K562 (cell line): ENCODE data around the gene PSMD11. TPM values are rescaled to one million over a fixed set of nuclear protein-coding genes. Genes with fewer than 3 reads are reported as not detected.

Experiments
- BDP1 ChIP-seq: IDR thresholded peaks from 3 replicates; pipeline ENCODE4 v1.6.1; 2011; ENCODE audit not compliant: insufficient read length, insufficient read depth
- BRD9 ChIP-seq: fragments of 450-650 bp; IDR thresholded peaks from 2 replicates; pipeline ENCODE4 v1.6.1; 2018; ENCODE audit warnings: low read depth; ENCODE audit not compliant: partially characterized antibody
- CBX2 ChIP-seq: fragments of 200-600 bp; sonication (generic); IDR thresholded peaks from one replicate; pipeline ENCODE4 v1.6.1; 2012; ENCODE audit warnings: mild to moderate bottlenecking, low read length, inconsistent platforms; ENCODE audit not compliant: insufficient read depth, poor library complexity, severe bottlenecking
- CCNT2 ChIP-seq: IDR thresholded peaks from 2 replicates; pipeline ENCODE4 v1.6.1; 2011; ENCODE audit warnings: borderline replicate concordance, low read depth, mild to moderate bottlenecking, moderate library complexity, mixed read lengths, low read length; ENCODE audit not compliant: insufficient read length; ENCODE audit errors: extremely low read depth
- DEAF1 ChIP-seq: fragments of 450-650 bp; formaldehyde crosslinking; IDR thresholded peaks from 2 replicates; pipeline ENCODE4 v1.4.0; 2020; ENCODE audit warnings: mild to moderate bottlenecking, moderate library complexity
- NELFE ChIP-seq: IDR thresholded peaks from 2 replicates; pipeline ENCODE4 v1.6.1; 2011; ENCODE audit warnings: mild to moderate bottlenecking; ENCODE audit not compliant: insufficient read depth, insufficient read length
- NR2C1 ChIP-seq, 2 experiments: fragments of 450-650 bp; IDR thresholded peaks; 2 replicates each; pipeline ENCODE4 v1.6.1; 2017; ENCODE audit warnings: mild to moderate bottlenecking in 2 of 2, antibody characterized with exemption in 1 of 2, inconsistent platforms in 1 of 2, missing compliant biosample characterization in 1 of 2, missing genetic modification characterization in 1 of 2
- SP1 ChIP-seq: sonication (generic); formaldehyde crosslinking; IDR thresholded peaks from 2 replicates; pipeline ENCODE4 v1.8.1; 2022; ENCODE audit warnings: mild to moderate bottlenecking, missing genetic modification reagents
- TARDBP ChIP-seq: fragments of 450-650 bp; IDR thresholded peaks from 2 replicates; pipeline ENCODE4 v1.6.1; 2016
- ZNF174 ChIP-seq: fragments of 250-450 bp; sonication (Bioruptor Pico); IDR thresholded peaks from 2 replicates; pipeline ENCODE4 v1.4.0; 2020; ENCODE audit warnings: mild to moderate bottlenecking
- ZNF217 ChIP-seq: sonication (generic); formaldehyde crosslinking; IDR thresholded peaks from 2 replicates; pipeline ENCODE4 v1.8.0; 2022; ENCODE audit warnings: mild to moderate bottlenecking, missing genetic modification reagents
- ZNF518B ChIP-seq: fragments of 250-450 bp; sonication (Bioruptor Pico); IDR thresholded peaks from 2 replicates; pipeline ENCODE4 v1.5.0; 2021; ENCODE audit warnings: mild to moderate bottlenecking, moderate library complexity
- ZNF766 ChIP-seq: fragments of 200-800 bp; sonication (Bioruptor generic); conservative IDR thresholded peaks from 2 replicates; pipeline ENCODE4 v1.6.1; 2016; ENCODE audit warnings: missing genetic modification characterization, missing compliant biosample characterization
- polyA plus RNA-seq, 8 experiments: library from polyadenylated mRNA; depleted of rRNA in 4 of 8; stranded (reverse) in 5 of 8; unstranded in 3 of 8; fragments of >200 nt; fragmentation: Nextera tagmentation in 2 of 8; fragmentation: Illumina TruSeq in 1 of 8; extraction: Ambion mirVana in 2 of 8; extraction: Trizol in 1 of 8; gene quantifications; 2 replicates each; pipeline versions ENCODE4 v1.2.1 to v1.2.3, GENCODE V29; 2011 to 2014; ENCODE audit warnings: inconsistent platforms in 1 of 8, missing spikeins in 1 of 8
- total RNA-seq, 7 experiments: library from RNA; depleted of rRNA in 6 of 7; stranded (reverse); fragments of >200 nt in 6 of 7; fragmentation: Illumina TruSeq in 2 of 7; extraction: Trizol in 2 of 7; gene quantifications; 2 replicates each; pipeline versions ENCODE4 v1.2.1 to v1.2.3, GENCODE V29; 2011 to 2021; ENCODE audit warnings: low replicate concordance in 1 of 7
- TF ChIP-seq, protein P1 (sequence below): sonication (generic); formaldehyde crosslinking; IDR thresholded peaks from 2 replicates; pipeline ENCODE4 v1.9.0; 2022; ENCODE audit warnings: mild to moderate bottlenecking, missing genetic modification reagents
- TF ChIP-seq, protein P2 (sequence below): fragments of 450-650 bp; IDR thresholded peaks from 2 replicates; pipeline ENCODE4 v1.6.1; 2017; ENCODE audit warnings: antibody characterized with exemption, mild to moderate bottlenecking

The PSMD11 gene
- total and polyA plus RNA-seq, 9 of the 15 experiments (the other 6 are each of a cell fraction or from before 2014, with no cell fraction given) = 104 to 378 (median 158) TPM

DNA sequence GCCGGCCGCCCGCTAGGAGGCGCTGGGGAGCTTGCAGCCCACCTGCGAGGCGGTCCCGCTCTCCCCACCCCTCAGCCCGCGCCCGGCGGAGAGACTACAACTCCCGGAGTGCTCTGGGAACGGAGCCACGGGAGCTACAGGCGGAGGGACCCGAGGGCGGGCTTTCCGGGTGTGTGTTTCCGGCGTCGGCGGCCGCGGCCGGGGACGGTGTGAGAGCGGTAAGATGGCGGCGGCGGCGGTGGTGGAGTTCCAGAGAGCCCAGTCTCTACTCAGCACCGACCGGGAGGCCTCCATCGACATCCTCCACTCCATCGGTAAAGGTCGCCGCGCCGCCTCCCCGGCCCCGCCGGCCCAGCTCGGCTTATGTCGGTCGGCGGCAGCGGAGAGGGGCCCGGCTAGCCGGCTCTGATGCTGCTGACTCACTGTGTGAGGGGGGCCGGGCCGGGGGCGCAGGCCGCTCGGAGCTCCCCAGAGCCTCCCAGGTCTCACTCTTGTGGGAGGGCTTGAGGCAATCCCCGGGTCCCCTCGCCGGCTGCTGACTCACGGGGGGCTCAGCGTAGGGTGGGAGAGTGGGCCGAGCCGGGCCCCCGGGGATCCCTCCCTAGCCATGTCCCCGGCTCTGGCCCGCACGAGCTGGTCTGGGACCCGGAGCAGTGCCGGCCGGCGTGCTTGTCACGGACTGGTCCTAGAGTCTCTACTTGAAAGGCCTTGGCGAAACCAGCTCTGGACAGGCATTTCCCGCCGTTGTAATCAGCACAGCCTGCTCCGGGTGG, at the start of gene PSMD11 (continued):
- no peak for TF ChIP-seq DEAF1 (CRISPR knock-in tag)
- TF ChIP-seq NR2C1 (IDR thresholded peaks at IDR 0.05) = peak; percentile 50
- TF ChIP-seq NR2C1 (tag; IDR thresholded peaks at IDR 0.05) = peak; percentile 78
- no peak for TF ChIP-seq BDP1
- TF ChIP-seq, protein P1, sequence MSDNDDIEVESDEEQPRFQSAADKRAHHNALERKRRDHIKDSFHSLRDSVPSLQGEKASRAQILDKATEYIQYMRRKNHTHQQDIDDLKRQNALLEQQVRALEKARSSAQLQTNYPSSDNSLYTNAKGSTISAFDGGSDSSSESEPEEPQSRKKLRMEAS (CRISPR knock-in tag) = no peak
- TF ChIP-seq ZNF217 = no peak
- TF ChIP-seq ZNF174 (CRISPR knock-in tag) = no peak
- no peak for TF ChIP-seq NELFE
- TF ChIP-seq ZNF766 (CRISPR knock-in tag) = peak; percentile 70; the same call in 1 of the 2 replicates
- no peak for TF ChIP-seq CBX2
- no peak for TF ChIP-seq ZNF518B (CRISPR knock-in tag)
- 0 out of 2 replicates have a peak, but pooled peaks have one; percentile 38 for TF ChIP-seq TARDBP
- TF ChIP-seq CCNT2 = peak; percentile 79
- TF ChIP-seq, protein P2, sequence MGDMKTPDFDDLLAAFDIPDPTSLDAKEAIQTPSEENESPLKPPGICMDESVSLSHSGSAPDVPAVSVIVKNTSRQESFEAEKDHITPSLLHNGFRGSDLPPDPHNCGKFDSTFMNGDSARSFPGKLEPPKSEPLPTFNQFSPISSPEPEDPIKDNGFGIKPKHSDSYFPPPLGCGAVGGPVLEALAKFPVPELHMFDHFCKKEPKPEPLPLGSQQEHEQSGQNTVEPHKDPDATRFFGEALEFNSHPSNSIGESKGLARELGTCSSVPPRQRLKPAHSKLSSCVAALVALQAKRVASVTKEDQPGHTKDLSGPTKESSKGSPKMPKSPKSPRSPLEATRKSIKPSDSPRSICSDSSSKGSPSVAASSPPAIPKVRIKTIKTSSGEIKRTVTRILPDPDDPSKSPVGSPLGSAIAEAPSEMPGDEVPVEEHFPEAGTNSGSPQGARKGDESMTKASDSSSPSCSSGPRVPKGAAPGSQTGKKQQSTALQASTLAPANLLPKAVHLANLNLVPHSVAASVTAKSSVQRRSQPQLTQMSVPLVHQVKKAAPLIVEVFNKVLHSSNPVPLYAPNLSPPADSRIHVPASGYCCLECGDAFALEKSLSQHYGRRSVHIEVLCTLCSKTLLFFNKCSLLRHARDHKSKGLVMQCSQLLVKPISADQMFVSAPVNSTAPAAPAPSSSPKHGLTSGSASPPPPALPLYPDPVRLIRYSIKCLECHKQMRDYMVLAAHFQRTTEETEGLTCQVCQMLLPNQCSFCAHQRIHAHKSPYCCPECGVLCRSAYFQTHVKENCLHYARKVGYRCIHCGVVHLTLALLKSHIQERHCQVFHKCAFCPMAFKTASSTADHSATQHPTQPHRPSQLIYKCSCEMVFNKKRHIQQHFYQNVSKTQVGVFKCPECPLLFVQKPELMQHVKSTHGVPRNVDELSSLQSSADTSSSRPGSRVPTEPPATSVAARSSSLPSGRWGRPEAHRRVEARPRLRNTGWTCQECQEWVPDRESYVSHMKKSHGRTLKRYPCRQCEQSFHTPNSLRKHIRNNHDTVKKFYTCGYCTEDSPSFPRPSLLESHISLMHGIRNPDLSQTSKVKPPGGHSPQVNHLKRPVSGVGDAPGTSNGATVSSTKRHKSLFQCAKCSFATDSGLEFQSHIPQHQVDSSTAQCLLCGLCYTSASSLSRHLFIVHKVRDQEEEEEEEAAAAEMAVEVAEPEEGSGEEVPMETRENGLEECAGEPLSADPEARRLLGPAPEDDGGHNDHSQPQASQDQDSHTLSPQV = 0 out of 2 replicates have a peak, but pooled peaks have one; percentile 16
- TF ChIP-seq BRD9 = no peak
- TF ChIP-seq SP1 = peak; percentile 93
